B cell (primary cell): ENCODE data around the gene CBLN1. TPM values are rescaled to one million over a fixed set of nuclear protein-coding genes. Genes with fewer than 3 reads are reported as not detected.
A peak's percentile ranks its signal among the peaks of the same experiment; 100 is the strongest.

Experiments
- ATAC-seq: fragments of 200-7000 bp; cut with Tn5 transposase; one replicate; pipeline ENCODE4 v1.10.0; 2021; ENCODE audit warnings: low read depth, mild to moderate bottlenecking, moderate number of reproducible peaks, moderate library complexity
- CTCF ChIA-PET: fragments of 350-600 bp; sonication (Branson Sonifier 250); formaldehyde crosslinking; loops from one replicate; lab custom pipeline; 2021; ENCODE audit warnings: antibody characterized with exemption, inconsistent platforms; lab: Charles Lee
- POLR2A ChIA-PET: fragments of 350-600 bp; sonication (Branson Sonifier 250); formaldehyde crosslinking; loops from one replicate; lab custom pipeline; 2021; ENCODE audit warnings: antibody characterized with exemption; lab: Charles Lee
- DNase-seq: peaks from one replicate; pipeline ENCODE4 v3.0.0; 2013
- H2AFZ ChIP-seq: 2 replicates; pipeline ENCODE4 v1.6.1; 2012; ENCODE audit warnings: mild to moderate bottlenecking, low read depth, low read length; ENCODE audit not compliant: insufficient read depth, poor library complexity, severe bottlenecking
- H3K27ac ChIP-seq, 2 donors: 1 replicate in 1 of 2; 2 replicates in 1 of 2; pipeline ENCODE4 v1.5.1; 2012 to 2013; ENCODE audit warnings: low read length in 2 of 2, mild to moderate bottlenecking in 2 of 2, moderate library complexity in 1 of 2
- H3K27me3 ChIP-seq, 4 experiments: fragments of 200-600 bp in 1 of 4; sonication (generic) in 1 of 4; replicated peaks in 1 of 4; 1 replicate in 2 of 4; 2 replicates in 2 of 4; pipeline versions ENCODE4 v1.6.1 to v1.7.0; 2013 to 2016; ENCODE audit warnings: low read length in 3 of 4, mild to moderate bottlenecking in 2 of 4, mixed read lengths in 1 of 4, moderate library complexity in 1 of 4; ENCODE audit not compliant: insufficient read depth in 4 of 4, control insufficient read depth in 3 of 4; ENCODE audit errors: control extremely low read depth in 1 of 4
- H3K36me3 ChIP-seq, 2 experiments: replicated peaks in 1 of 2; 1 replicate in 1 of 2; 2 replicates in 1 of 2; pipeline versions ENCODE4 v1.6.1 to v1.7.1; 2013; ENCODE audit warnings: low read length in 1 of 2; ENCODE audit not compliant: insufficient read depth in 2 of 2, control insufficient read depth in 1 of 2; ENCODE audit errors: control extremely low read depth in 1 of 2, extremely low read depth in 1 of 2
- H3K4me1 ChIP-seq, 2 donors: fragments of 200-600 bp in 1 of 2; sonication (generic) in 1 of 2; 1 replicate in 1 of 2; 2 replicates in 1 of 2; pipeline versions ENCODE4 v1.5.1 to v1.6.1; 2013 to 2017; ENCODE audit warnings: low read length in 2 of 2; ENCODE audit not compliant: control insufficient read depth in 2 of 2, insufficient read depth in 2 of 2
- H3K4me2 ChIP-seq: replicated peaks from 2 replicates; pipeline ENCODE3; 2012; ENCODE audit warnings: mild to moderate bottlenecking, low read depth, low read length; ENCODE audit not compliant: poor library complexity, severe bottlenecking
- H3K4me3 ChIP-seq, 5 experiments: fragments of 200-600 bp in 1 of 5; sonication (generic) in 1 of 5; 1 replicate in 3 of 5; 2 replicates in 2 of 5; pipeline versions ENCODE4 v1.5.1 to v1.7.0; 2011 to 2016; ENCODE audit warnings: low read length in 4 of 5, mild to moderate bottlenecking in 4 of 5, low read depth in 2 of 5, control low read depth in 1 of 5, moderate library complexity in 1 of 5; ENCODE audit not compliant: insufficient read depth in 1 of 5; ENCODE audit errors: control extremely low read depth in 1 of 5, extremely low read depth in 1 of 5
- H3K79me2 ChIP-seq: fragments of 200-600 bp; sonication (generic); one replicate; pipeline ENCODE4 v1.6.0; 2016; ENCODE audit warnings: low read length; ENCODE audit not compliant: control insufficient read depth, insufficient read depth
- H3K9ac ChIP-seq: fragments of 200-600 bp; sonication (generic); 2 replicates; pipeline ENCODE4 v1.6.1; 2017; ENCODE audit warnings: mild to moderate bottlenecking, low read length, moderate library complexity
- H3K9me3 ChIP-seq, 3 donors: one replicate each; pipeline versions ENCODE4 v1.6.1 to v1.7.1; 2013; ENCODE audit warnings: low read length in 2 of 3; ENCODE audit not compliant: control insufficient read depth in 2 of 3, insufficient read depth in 1 of 3; ENCODE audit errors: control extremely low read depth in 1 of 3
- H4K20me1 ChIP-seq: 2 replicates; pipeline ENCODE4 v1.6.0; 2012; ENCODE audit warnings: mild to moderate bottlenecking, low read length; ENCODE audit not compliant: insufficient read depth, control insufficient read depth, poor library complexity, severe bottlenecking
- H3K27ac Mint-ChIP-seq: one replicate; pipeline ENCODE4 v1.8.0; 2021; ENCODE audit warnings: mixed read lengths
- H3K27me3 Mint-ChIP-seq: one replicate; pipeline ENCODE4 v1.8.0; 2021; ENCODE audit warnings: mixed read lengths
- H3K4me1 Mint-ChIP-seq: one replicate; pipeline ENCODE4 v1.8.0; 2021; ENCODE audit warnings: mixed read lengths
- H3K4me3 Mint-ChIP-seq: one replicate; pipeline ENCODE4 v1.8.0; 2021; ENCODE audit warnings: mixed read lengths
- H3K9me3 Mint-ChIP-seq: one replicate; pipeline ENCODE4 v1.8.0; 2022; ENCODE audit warnings: mixed read lengths; ENCODE audit not compliant: insufficient read depth
- CTCF ChIP-seq: fragments of 200-600 bp; IDR thresholded peaks from one replicate; pipeline ENCODE4 v1.8.0; 2022; ENCODE audit warnings: antibody characterized with exemption, mild to moderate bottlenecking
- EZH2 ChIP-seq: IDR thresholded peaks from 2 replicates; pipeline ENCODE4 v1.6.1; 2012; ENCODE audit warnings: borderline replicate concordance, low read depth, mild to moderate bottlenecking, moderate library complexity, low read length; ENCODE audit not compliant: insufficient read depth, poor library complexity, severe bottlenecking
- WGBS: methylation state at CpG from one replicate; pipeline ENCODE4 v1.1.5; 2013; ENCODE audit warnings: missing lambda C conversion rate; ENCODE audit not compliant: insufficient coverage; 5-methylcytosine and 5-hydroxymethylcytosine counted together
- intact Hi-C: fragments of 100-400 bp; cut with micrococcal nuclease; formaldehyde crosslinking; loops from one replicate; pipeline ENCODE4 v1.10.0; 2022
- polyA plus RNA-seq: library from polyadenylated mRNA; depleted of rRNA; stranded (reverse); fragments of >200 nt; gene quantifications from 2 replicates; pipeline ENCODE4 v1.2.3, GENCODE V29; 2012
- total RNA-seq, 2 donors: library from RNA; stranded (reverse); fragments of 120-200 nt in 1 of 2; gene quantifications; 1 replicate in 1 of 2; 2 replicates in 1 of 2; pipeline versions ENCODE4 v1.2.3 to v1.2.4, GENCODE V29; 2013 to 2022

Gene CBLN1
- total and polyA plus RNA-seq, 2 donors (not counting 1 experiment from before 2014, with no cell fraction given), result not detected

- H3K9ac ChIP-seq, result no peak overlapping the region
- intact Hi-C loops, result no loop called here
- ChIA-PET CTCF (no interaction called here), POLR2A (no interaction called here)
- 5% methylated on average over 46 of the region's 49 CpGs for WGBS
- H3K27me3 ChIP-seq, result peaks cover 0 to 55% (median 25%) of the 10 kb centered on the region in 4 experiments
- TF ChIP-seq EZH2 (no peak), CTCF (no peak)
- H3K36me3 ChIP-seq, result no peaks in the 10 kb centered on the region
- peaks cover 0 to 6% of the 10 kb centered on the region in 2 donors for H3K4me1 ChIP-seq
- peaks cover 0 to 27% (median 0%) of the 10 kb centered on the region in 3 donors for H3K9me3 ChIP-seq
- Mint-ChIP-seq H3K4me3 (peak overlapping the region; percentile 73), H3K4me1 (peaks cover 12% of the 10 kb centered on the region), H3K9me3 (no peaks in the 10 kb centered on the region), H3K27ac (no peak overlapping the region), H3K27me3 (peaks cover 62% of the 10 kb centered on the region)
- no peak overlapping the region for H3K4me3 ChIP-seq
- H3K4me2 ChIP-seq, result peak overlapping the region; percentile 27
- no peaks in the 10 kb centered on the region for H3K79me2 ChIP-seq
- no peak for DNase-seq
- H2AFZ ChIP-seq, result no peak overlapping the region
- H3K27ac ChIP-seq, result no peak overlapping the region
- ATAC-seq, result no peak
- H4K20me1 ChIP-seq, result no peaks in the 10 kb centered on the region
Measured at GRCh38 chr16:49282690-49283375, 1.2 kb upstream of the CBLN1 start.

GRCh38 chr16:49281843-49282642 lies 405 bp upstream of the CBLN1 start:
- H4K20me1 ChIP-seq, result no peaks in the 10 kb centered on the region
- no peak overlapping the region for H2AFZ ChIP-seq
- peaks cover 0 to 30% (median 0%) of the 10 kb centered on the region in 3 donors for H3K9me3 ChIP-seq
- peaks cover 0 to 6% of the 10 kb centered on the region in 2 donors for H3K4me1 ChIP-seq
- H3K27ac ChIP-seq, result no peak overlapping the region
- POLR2A ChIA-PET, result no interaction called here
- 2% methylated on average over 124 of the region's 124 CpGs for WGBS
- ATAC-seq, result peak; percentile 54
- Mint-ChIP-seq H3K27me3 (peaks cover 63% of the 10 kb centered on the region), H3K9me3 (no peaks in the 10 kb centered on the region), H3K4me3 (peak overlapping the region; percentile 73), H3K27ac (no peak overlapping the region), H3K4me1 (peaks cover 12% of the 10 kb centered on the region)
- DNase-seq, result peak; percentile 18
- TF ChIP-seq CTCF (no peak), EZH2 (no peak)
- no peak overlapping the region for H3K9ac ChIP-seq
- no peaks in the 10 kb centered on the region for H3K79me2 ChIP-seq
- no peak overlapping the region for H3K4me3 ChIP-seq
- no peaks in the 10 kb centered on the region for H3K36me3 ChIP-seq
- intact Hi-C loops, result no loop called here
- CTCF ChIA-PET, result no interaction called here
- H3K27me3 ChIP-seq, result peaks cover 0 to 59% (median 26%) of the 10 kb centered on the region in 4 experiments
- H3K4me2 ChIP-seq, result peak overlapping the region; percentile 54
